ENCODE data around the gene MAP2. TPM values are rescaled to one million over a fixed set of nuclear protein-coding genes. Genes with fewer than 3 reads are reported as not detected.

MAP2 gene
- total and polyA plus RNA-seq, 2 donors (not counting 1 experiment from before 2014, with no cell fraction given), result 1.8 to 3.0 TPM

DNA sequence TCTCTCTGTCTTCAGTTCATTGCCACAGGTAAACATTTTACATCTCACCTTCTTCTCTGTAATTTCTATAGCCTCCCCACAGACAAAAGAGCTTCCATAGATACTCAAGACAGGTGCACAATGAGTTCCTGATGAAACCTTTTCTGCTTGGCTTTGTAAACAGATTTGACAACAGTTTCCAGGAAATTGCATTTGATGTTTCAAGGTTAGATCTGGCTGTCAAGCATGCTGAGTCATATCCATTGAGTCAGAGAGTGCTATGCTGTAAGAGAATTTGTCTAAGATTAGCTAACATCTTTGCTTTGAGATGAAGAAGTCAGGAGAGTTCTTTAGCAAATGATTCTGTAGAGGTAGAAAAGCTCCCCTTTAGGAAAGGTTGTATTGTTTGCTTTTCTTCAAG, 40.6 kb upstream of the MAP2 start:
- Mint-ChIP-seq H3K9me3 (ENCODE audit: insufficient read depth) (peaks cover 7% of the 10 kb centered on the region), H3K27ac (no peak overlapping the region)

DNA sequence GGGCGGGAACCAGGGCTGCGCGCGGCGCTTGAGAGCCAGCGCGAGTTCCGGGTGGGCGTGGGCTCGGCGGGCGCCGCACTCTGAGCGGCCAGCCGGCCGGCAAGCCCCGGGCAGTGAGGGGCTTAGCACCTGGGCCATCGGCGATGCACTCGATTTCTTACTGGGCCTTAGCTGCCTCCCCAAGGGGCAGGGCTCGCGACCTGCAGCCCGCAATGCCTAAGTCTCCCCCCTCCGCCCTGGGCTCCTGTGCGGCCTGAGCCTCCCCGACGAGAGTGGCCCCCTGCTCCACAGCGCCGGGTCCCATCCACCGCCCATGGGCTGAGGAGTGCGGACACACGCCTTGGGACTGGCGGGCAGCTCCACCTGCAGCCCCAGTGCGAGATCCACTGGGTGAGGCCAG, 36.5 kb upstream of the MAP2 start:
- H3K27ac ChIP-seq (ENCODE audit: low read length in 2 of 2), result no peak overlapping the region
- no peak overlapping the region for H3K27ac Mint-ChIP-seq
- H3K27me3 Mint-ChIP-seq, result peaks cover 43% of the 10 kb centered on the region
- H3K4me3 ChIP-seq (ENCODE audit: control extremely low read depth in 1 of 5, extremely low read depth in 1 of 5, insufficient read depth in 1 of 5, low read depth in 2 of 5, low read length in 4 of 5), result no peak overlapping the region
- H2AFZ ChIP-seq (ENCODE audit: insufficient read depth, low read depth, low read length, poor library complexity, severe bottlenecking), result no peak overlapping the region
- intact Hi-C loops (cut with micrococcal nuclease), result no loop called here
- peaks cover 0 to 5% (median 2%) of the 10 kb centered on the region in 3 donors for H3K9me3 ChIP-seq (ENCODE audit: control extremely low read depth in 1 of 3, control insufficient read depth in 2 of 3, insufficient read depth in 1 of 3, low read length in 2 of 3)
- no peak overlapping the region for H3K4me2 ChIP-seq (replicated peaks; ENCODE audit: low read depth, low read length, poor library complexity, severe bottlenecking)
- H3K79me2 ChIP-seq (ENCODE audit: control insufficient read depth, insufficient read depth, low read length), result no peaks in the 10 kb centered on the region
- no peaks in the 10 kb centered on the region for H4K20me1 ChIP-seq (ENCODE audit: control insufficient read depth, insufficient read depth, low read length, poor library complexity, severe bottlenecking)
- H3K4me1 Mint-ChIP-seq, result no peaks in the 10 kb centered on the region
- ChIA-PET CTCF (no interaction called here), POLR2A (no interaction called here)
- H3K36me3 ChIP-seq (replicated peaks in 1 of 2; ENCODE audit: control extremely low read depth in 1 of 2, control insufficient read depth in 1 of 2, extremely low read depth in 1 of 2, insufficient read depth in 2 of 2, low read length in 1 of 2), result no peaks in the 10 kb centered on the region
- H3K9me3 Mint-ChIP-seq (ENCODE audit: insufficient read depth), result peaks cover 4% of the 10 kb centered on the region
- no peak overlapping the region for H3K4me3 Mint-ChIP-seq
- no peaks in the 10 kb centered on the region for H3K4me1 ChIP-seq (ENCODE audit: control insufficient read depth in 2 of 2, insufficient read depth in 2 of 2, low read length in 2 of 2)
- H3K27me3 ChIP-seq (replicated peaks in 1 of 4; ENCODE audit: control extremely low read depth in 1 of 4, control insufficient read depth in 3 of 4, insufficient read depth in 4 of 4, low read length in 3 of 4), result peaks cover 1 to 31% (median 11%) of the 10 kb centered on the region in 4 experiments
- ATAC-seq (ENCODE audit: low read depth) (no peak), DNase-seq (no peak)
- H3K9ac ChIP-seq (ENCODE audit: low read length), result no peak overlapping the region
- no peak for TF ChIP-seq EZH2 (IDR thresholded peaks at IDR 0.05; ENCODE audit: borderline replicate concordance, insufficient read depth, low read depth, low read length, poor library complexity, severe bottlenecking)
- TF ChIP-seq, protein P1, sequence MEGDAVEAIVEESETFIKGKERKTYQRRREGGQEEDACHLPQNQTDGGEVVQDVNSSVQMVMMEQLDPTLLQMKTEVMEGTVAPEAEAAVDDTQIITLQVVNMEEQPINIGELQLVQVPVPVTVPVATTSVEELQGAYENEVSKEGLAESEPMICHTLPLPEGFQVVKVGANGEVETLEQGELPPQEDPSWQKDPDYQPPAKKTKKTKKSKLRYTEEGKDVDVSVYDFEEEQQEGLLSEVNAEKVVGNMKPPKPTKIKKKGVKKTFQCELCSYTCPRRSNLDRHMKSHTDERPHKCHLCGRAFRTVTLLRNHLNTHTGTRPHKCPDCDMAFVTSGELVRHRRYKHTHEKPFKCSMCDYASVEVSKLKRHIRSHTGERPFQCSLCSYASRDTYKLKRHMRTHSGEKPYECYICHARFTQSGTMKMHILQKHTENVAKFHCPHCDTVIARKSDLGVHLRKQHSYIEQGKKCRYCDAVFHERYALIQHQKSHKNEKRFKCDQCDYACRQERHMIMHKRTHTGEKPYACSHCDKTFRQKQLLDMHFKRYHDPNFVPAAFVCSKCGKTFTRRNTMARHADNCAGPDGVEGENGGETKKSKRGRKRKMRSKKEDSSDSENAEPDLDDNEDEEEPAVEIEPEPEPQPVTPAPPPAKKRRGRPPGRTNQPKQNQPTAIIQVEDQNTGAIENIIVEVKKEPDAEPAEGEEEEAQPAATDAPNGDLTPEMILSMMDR (IDR thresholded peaks at IDR 0.05), result no peak
- 98% methylated on average over 34 of the region's 34 CpGs for WGBS (ENCODE audit: insufficient coverage)

More for the DNA sequence above, 40.6 kb upstream of the MAP2 start:
- TF ChIP-seq EZH2 (IDR thresholded peaks at IDR 0.05; ENCODE audit: borderline replicate concordance, insufficient read depth, low read depth, low read length, poor library complexity, severe bottlenecking), result no peak
- TF ChIP-seq, protein P1 (IDR thresholded peaks at IDR 0.05), result no peak
- H3K4me3 Mint-ChIP-seq, result no peak overlapping the region
- no peaks in the 10 kb centered on the region for H4K20me1 ChIP-seq (ENCODE audit: control insufficient read depth, insufficient read depth, low read length, poor library complexity, severe bottlenecking)
- no peak overlapping the region for H2AFZ ChIP-seq (ENCODE audit: insufficient read depth, low read depth, low read length, poor library complexity, severe bottlenecking)
- peaks cover 6 to 9% of the 10 kb centered on the region in 2 donors for H3K4me1 ChIP-seq (ENCODE audit: control insufficient read depth in 2 of 2, insufficient read depth in 2 of 2, low read length in 2 of 2)
- H3K4me1 Mint-ChIP-seq, result peaks cover 8% of the 10 kb centered on the region
- no peak overlapping the region for H3K27ac ChIP-seq (ENCODE audit: low read length in 2 of 2)
- no peak for ATAC-seq (ENCODE audit: low read depth)
- no peak overlapping the region for H3K4me2 ChIP-seq (replicated peaks; ENCODE audit: low read depth, low read length, poor library complexity, severe bottlenecking)
- no peak overlapping the region for H3K9ac ChIP-seq (ENCODE audit: low read length)
- ChIA-PET POLR2A (no interaction called here), CTCF (no interaction called here)
- H3K27me3 ChIP-seq (replicated peaks in 1 of 4; ENCODE audit: control extremely low read depth in 1 of 4, control insufficient read depth in 3 of 4, insufficient read depth in 4 of 4, low read length in 3 of 4), result peaks cover 1 to 24% (median 10%) of the 10 kb centered on the region in 4 experiments
- H3K9me3 ChIP-seq (ENCODE audit: control extremely low read depth in 1 of 3, control insufficient read depth in 2 of 3, insufficient read depth in 1 of 3, low read length in 2 of 3), result peaks cover 5 to 10% (median 6%) of the 10 kb centered on the region in 3 donors
- peaks cover 30% of the 10 kb centered on the region for H3K27me3 Mint-ChIP-seq
- no peaks in the 10 kb centered on the region for H3K79me2 ChIP-seq (ENCODE audit: control insufficient read depth, insufficient read depth, low read length)
- no peaks in the 10 kb centered on the region for H3K36me3 ChIP-seq (replicated peaks in 1 of 2; ENCODE audit: control extremely low read depth in 1 of 2, control insufficient read depth in 1 of 2, extremely low read depth in 1 of 2, insufficient read depth in 2 of 2, low read length in 1 of 2)
- no peak overlapping the region for H3K4me3 ChIP-seq (ENCODE audit: control extremely low read depth in 1 of 5, extremely low read depth in 1 of 5, insufficient read depth in 1 of 5, low read depth in 2 of 5, low read length in 4 of 5)
- no peak for DNase-seq
- intact Hi-C loops (cut with micrococcal nuclease), result no loop called here

Measured in B cell (primary cell).